Stimulated activated CD4-positive, alpha-beta T cell treated with anti-CD3 and anti-CD28 coated beads, TNF-alpha, amount 100 ng/mL, for 24 hours (primary cell): ENCODE data around the gene SOCS2.
"Not testable (repeated sequence)": the region's sequence is repeated elsewhere in the genome, so short reads cannot be mapped to it uniquely, and the experiment has no call there.

Source experiments
- DNase-seq, 3 experiments: peaks; one replicate each; pipeline ENCODE4 v3.0.0-alpha.2; 2020; ENCODE audit warnings: low read depth in 3 of 3

The SOCS2 gene

GRCh38 chr12:93593843-93594242 is 21.4 kb downstream of the SOCS2 start:
- no peak for DNase-seq

GRCh38 chr12:93594766-93595311 is 22.4 kb downstream of the SOCS2 start:
- DNase-seq = no peak

GRCh38 chr12:93595351-93595750 is 22.9 kb downstream of the SOCS2 start:
- no peak for DNase-seq

GRCh38 chr12:93597608-93598007 is 25.1 kb downstream of the SOCS2 start:
- DNase-seq = no peak

- DNase-seq = no peak
These were observed 26.7 kb downstream of the SOCS2 start for GRCh38 chr12:93599192-93599591.

GRCh38 chr12:93601591-93601990 is 29.1 kb downstream of the SOCS2 start:
- DNase-seq = no peak

- no peak for DNase-seq
These were observed 30.6 kb downstream of the SOCS2 start for GRCh38 chr12:93602897-93603668.

GRCh38 chr12:93603762-93604161 is 31.3 kb downstream of the SOCS2 start:
- no peak for DNase-seq

- no peak for DNase-seq
These were observed 35.8 kb downstream of the SOCS2 start for GRCh38 chr12:93608313-93608712.

GRCh38 chr12:93609281-93610192 is 37.1 kb downstream of the SOCS2 start:
- DNase-seq = no peak

GRCh38 chr12:93612776-93613175 is 40.3 kb downstream of the SOCS2 start:
- no peak for DNase-seq

GRCh38 chr12:93614917-93615596 is 42.6 kb downstream of the SOCS2 start:
- DNase-seq = no peak

- DNase-seq = no peak
These were observed 44.2 kb downstream of the SOCS2 start for GRCh38 chr12:93616584-93617101.

- DNase-seq = no peak
These were observed 46.5 kb downstream of the SOCS2 start for GRCh38 chr12:93618891-93619410.

GRCh38 chr12:93621986-93622385 is 49.5 kb downstream of the SOCS2 start:
- DNase-seq = no peak

GRCh38 chr12:93622485-93622884 is 50.0 kb downstream of the SOCS2 start:
- no peak for DNase-seq

GRCh38 chr12:93624595-93625294 is 52.3 kb downstream of the SOCS2 start:
- DNase-seq = no peak

- DNase-seq = not testable (repeated sequence)
These were observed 52.8 kb downstream of the SOCS2 start for GRCh38 chr12:93625295-93625645.

GRCh38 chr12:93626160-93626559 is 53.7 kb downstream of the SOCS2 start:
- no peak for DNase-seq
